Fibroblast of lung (primary cell): ENCODE results near the gene MRPS10.

ENCODE experiments used
- CTCF ChIP-seq, 2 donors: IDR thresholded peaks in 1 of 2; conservative IDR thresholded peaks in 1 of 2; 1 replicate in 1 of 2; 2 replicates in 1 of 2; pipeline ENCODE4 v1.5.1; 2011 to 2012; ENCODE audit warnings: low read length in 2 of 2, control low read depth in 1 of 2, inconsistent platforms in 1 of 2, low read depth in 1 of 2, mild to moderate bottlenecking in 1 of 2
- EZH2 ChIP-seq: IDR thresholded peaks from 2 replicates; pipeline ENCODE4 v1.5.1; 2012; ENCODE audit warnings: low read length, control low read depth, mild to moderate bottlenecking; ENCODE audit errors: missing control alignments

- TF ChIP-seq CTCF (conservative IDR thresholded peaks at IDR 0.05 in 1 of 2, IDR thresholded peaks at IDR 0.05 in 1 of 2; ENCODE audit: low read depth in 1 of 2, low read length in 2 of 2) (no peak), EZH2 (no peak)
Measured at GRCh38 chr6:42222448-42222847, 4.8 kb upstream of the MRPS10 start.
